Transverse colon (tissue), 4 donors: ENCODE data around the gene SLC10A4. TPM values are rescaled to one million over a fixed set of nuclear protein-coding genes. Genes with fewer than 3 reads are reported as not detected.

Source experiments
- DNase-seq: peaks from one replicate; pipeline ENCODE4 v3.0.0-alpha.2; 2019
- H3K27ac ChIP-seq, 4 donors: fragments of 200-600 bp; sonication (generic); 2 replicates each; pipeline ENCODE4 v1.5.1; 2016 to 2018; ENCODE audit warnings: inconsistent platforms in 4 of 4
- H3K27me3 ChIP-seq: fragments of 200-600 bp; sonication (generic); 2 replicates; pipeline ENCODE4 v1.5.1; 2017; ENCODE audit warnings: inconsistent platforms
- H3K36me3 ChIP-seq, 4 donors: fragments of 200-600 bp; sonication (generic); 2 replicates each; pipeline ENCODE4 v1.5.1; 2017 to 2019; ENCODE audit warnings: inconsistent platforms in 4 of 4
- H3K4me1 ChIP-seq, 4 donors: fragments of 200-600 bp; sonication (generic); 2 replicates each; pipeline ENCODE4 v1.5.1; 2017 to 2020; ENCODE audit warnings: inconsistent platforms in 4 of 4
- H3K4me3 ChIP-seq, 4 donors: fragments of 200-600 bp; sonication (generic); 1 replicate in 1 of 4; 2 replicates in 3 of 4; pipeline versions ENCODE4 v1.5.1 to v1.6.1; 2017 to 2019; ENCODE audit warnings: inconsistent platforms in 4 of 4
- H3K9me3 ChIP-seq, 2 donors: fragments of 200-600 bp; sonication (generic); 2 replicates each; pipeline ENCODE4 v1.5.1; 2017 to 2019; ENCODE audit warnings: inconsistent platforms in 2 of 2
- EP300 ChIP-seq: sonication (generic); formaldehyde crosslinking; IDR thresholded peaks from one replicate; pipeline ENCODE4 v1.6.1; 2017; ENCODE audit warnings: antibody characterized with exemption, low read depth
- POLR2A ChIP-seq: fragments of 450-650 bp; IDR thresholded peaks from one replicate; pipeline ENCODE4 v1.6.1; 2016; ENCODE audit warnings: antibody characterized with exemption, mild to moderate bottlenecking, moderate library complexity
- POLR2AphosphoS5 ChIP-seq, 3 donors: sonication (generic); formaldehyde crosslinking; IDR thresholded peaks; one replicate each; pipeline ENCODE4 v1.6.1; 2016; ENCODE audit warnings: antibody characterized with exemption in 3 of 3
- WGBS, 2 donors: methylation state at CpG; one replicate each; pipeline ENCODE4 v1.1.5; 2018; ENCODE audit warnings: low coverage in 1 of 2; 5-methylcytosine and 5-hydroxymethylcytosine counted together
- in situ Hi-C, 4 donors: fragments of 200-750 bp; cut with MboI; loops; one replicate each; pipeline versions ENCODE4 v1.15.0 to v1.15.1; 2017; ENCODE audit warnings: low sequenced_read_pairs in 3 of 4, low pct_ligation_motif_present in 1 of 4, low pct_unique_long_range_greater_than_20kb in 1 of 4
- intact Hi-C: fragments of 100-400 bp; cut with DNase I; formaldehyde crosslinking; loops from one replicate; pipeline ENCODE4 v1.15.1; 2023; ENCODE audit warnings: low total_unique reads
- total RNA-seq, 4 donors: library from RNA; depleted of rRNA; stranded (reverse); fragments of >200 nt; gene quantifications; one replicate each; pipeline ENCODE4 v1.1.0, GENCODE V29; 2016
- TF ChIP-seq, protein P1 (sequence below), 5 experiments: fragments of 200-600 bp in 3 of 5; fragments of 450-650 bp in 2 of 5; sonication (generic) in 3 of 5; IDR thresholded peaks; 1 replicate in 2 of 5; 2 replicates in 3 of 5; pipeline ENCODE4 v1.5.1; 2016 to 2017; ENCODE audit warnings: antibody characterized with exemption in 5 of 5, inconsistent platforms in 3 of 5, mild to moderate bottlenecking in 2 of 5, moderate library complexity in 1 of 5

SLC10A4 gene
- total RNA-seq, 4 donors from 2014 or later, result 1.2 to 6.0 TPM; not detected in 2

DNA sequence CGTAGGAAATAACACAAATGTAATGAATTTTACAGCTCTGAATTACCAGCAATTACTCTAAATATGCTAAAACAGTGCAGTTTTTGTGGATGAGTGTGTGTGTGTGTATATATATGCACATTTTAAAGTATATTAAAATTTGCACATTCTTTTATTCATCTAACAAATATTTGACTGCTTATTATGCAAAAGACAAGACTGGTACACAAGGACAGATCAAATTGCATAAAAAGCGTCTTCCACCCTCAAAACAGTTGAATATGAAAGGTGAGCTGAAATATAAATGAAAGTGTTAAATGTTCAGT, 20.8 kb downstream of the SLC10A4 start:
- Histone ChIP-seq H3K4me1 (no peaks in the 10 kb centered on the region), H3K27ac (no peak overlapping the region), H3K27me3 (no peaks in the 10 kb centered on the region), H3K36me3 (peaks cover 0 to 45% (median 21%) of the 10 kb centered on the region in 4 donors), H3K4me3 (no peak overlapping the region), H3K9me3 (no peaks in the 10 kb centered on the region)
- DNase-seq, result no peak
- intact Hi-C loops, result no loop called here
- WGBS, 2 donors, result 69 to 72% methylated on average over 2 of the region's 2 CpGs
- TF ChIP-seq EP300 (no peak), POLR2AphosphoS5 (IDR thresholded peaks at IDR 0.05) (no peak), POLR2A (no peak)
- TF ChIP-seq, protein P1, sequence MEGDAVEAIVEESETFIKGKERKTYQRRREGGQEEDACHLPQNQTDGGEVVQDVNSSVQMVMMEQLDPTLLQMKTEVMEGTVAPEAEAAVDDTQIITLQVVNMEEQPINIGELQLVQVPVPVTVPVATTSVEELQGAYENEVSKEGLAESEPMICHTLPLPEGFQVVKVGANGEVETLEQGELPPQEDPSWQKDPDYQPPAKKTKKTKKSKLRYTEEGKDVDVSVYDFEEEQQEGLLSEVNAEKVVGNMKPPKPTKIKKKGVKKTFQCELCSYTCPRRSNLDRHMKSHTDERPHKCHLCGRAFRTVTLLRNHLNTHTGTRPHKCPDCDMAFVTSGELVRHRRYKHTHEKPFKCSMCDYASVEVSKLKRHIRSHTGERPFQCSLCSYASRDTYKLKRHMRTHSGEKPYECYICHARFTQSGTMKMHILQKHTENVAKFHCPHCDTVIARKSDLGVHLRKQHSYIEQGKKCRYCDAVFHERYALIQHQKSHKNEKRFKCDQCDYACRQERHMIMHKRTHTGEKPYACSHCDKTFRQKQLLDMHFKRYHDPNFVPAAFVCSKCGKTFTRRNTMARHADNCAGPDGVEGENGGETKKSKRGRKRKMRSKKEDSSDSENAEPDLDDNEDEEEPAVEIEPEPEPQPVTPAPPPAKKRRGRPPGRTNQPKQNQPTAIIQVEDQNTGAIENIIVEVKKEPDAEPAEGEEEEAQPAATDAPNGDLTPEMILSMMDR (IDR thresholded peaks at IDR 0.05), result no peak
- in situ Hi-C loops, result loop anchor here in 1 of 4 donors (25.0 kb wide), 1 partner anchor 617 kb away; no protein-coding TSS in a partner anchor

DNA sequence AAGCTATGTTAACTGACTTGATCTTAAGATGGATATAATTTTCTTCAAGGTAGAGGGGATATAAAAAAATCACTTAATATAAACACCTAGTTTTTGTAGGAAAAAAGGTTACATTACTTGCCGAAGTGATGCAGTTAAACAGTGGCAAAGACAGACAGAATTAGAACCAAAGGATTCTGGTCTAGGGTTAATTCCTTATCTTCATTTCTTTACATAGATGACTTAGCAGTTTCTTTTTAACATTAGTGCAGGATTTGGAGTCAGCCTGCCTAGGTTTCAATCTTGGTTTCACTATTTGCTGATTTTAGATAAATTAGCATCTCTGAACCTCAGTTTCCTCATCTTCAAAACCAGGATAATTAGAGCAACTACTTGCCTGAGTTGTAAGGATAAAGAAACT, 21.2 kb downstream of the SLC10A4 start:
- H3K4me1 ChIP-seq, result no peaks in the 10 kb centered on the region
- H3K27ac ChIP-seq, result no peak overlapping the region
- no peaks in the 10 kb centered on the region for H3K9me3 ChIP-seq
- H3K36me3 ChIP-seq, result peaks cover 0 to 42% (median 23%) of the 10 kb centered on the region in 4 donors
- intact Hi-C loops (no loop called here), in situ Hi-C loops (loop anchor here in 1 of 4 donors (25.0 kb wide), 1 partner anchor 617 kb away; no protein-coding TSS in a partner anchor)
- DNase-seq, result no peak
- H3K4me3 ChIP-seq, result no peak overlapping the region
- 25 to 44% methylated on average over 1 of the region's 1 CpG for WGBS, 2 donors
- no peaks in the 10 kb centered on the region for H3K27me3 ChIP-seq
- no peak for TF ChIP-seq POLR2A
- TF ChIP-seq POLR2AphosphoS5 (IDR thresholded peaks at IDR 0.05), result no peak
- TF ChIP-seq, protein P1 (IDR thresholded peaks at IDR 0.05), result no peak
- TF ChIP-seq EP300, result no peak

DNA sequence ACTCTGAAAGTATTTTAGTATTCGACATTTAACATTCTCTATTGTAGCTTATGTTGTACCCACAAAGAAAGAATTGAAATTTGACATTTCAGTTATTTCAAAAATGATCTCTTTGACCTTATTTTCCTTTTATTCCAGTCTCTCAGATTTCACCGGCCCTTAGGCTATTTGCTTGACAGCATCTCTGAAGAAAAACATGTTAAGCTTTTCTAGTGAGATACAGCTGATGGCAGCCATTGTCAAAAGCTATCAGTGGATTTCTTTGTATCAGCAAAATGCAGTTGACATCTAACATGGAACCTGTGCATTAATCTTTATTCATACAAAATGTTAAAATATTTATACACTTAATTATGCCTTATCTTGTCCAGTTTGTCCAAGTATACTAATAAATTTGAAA, 23.6 kb downstream of the SLC10A4 start:
- Histone ChIP-seq H3K4me3 (no peak overlapping the region), H3K27me3 (no peaks in the 10 kb centered on the region), H3K9me3 (no peaks in the 10 kb centered on the region), H3K36me3 (peaks cover 0 to 50% (median 32%) of the 10 kb centered on the region in 4 donors), H3K27ac (no peak overlapping the region), H3K4me1 (no peaks in the 10 kb centered on the region)
- intact Hi-C loops, result no loop called here
- in situ Hi-C loops, result loop anchor here in 1 of 4 donors (25.0 kb wide), 1 partner anchor 619 kb away; no protein-coding TSS in a partner anchor
- no peak for DNase-seq
- WGBS, 2 donors, result 80 to 97% methylated on average over 2 of the region's 2 CpGs
- TF ChIP-seq POLR2AphosphoS5 (IDR thresholded peaks at IDR 0.05) (no peak), EP300 (no peak), POLR2A (no peak)
- TF ChIP-seq, protein P1 (IDR thresholded peaks at IDR 0.05), result no peak

DNA sequence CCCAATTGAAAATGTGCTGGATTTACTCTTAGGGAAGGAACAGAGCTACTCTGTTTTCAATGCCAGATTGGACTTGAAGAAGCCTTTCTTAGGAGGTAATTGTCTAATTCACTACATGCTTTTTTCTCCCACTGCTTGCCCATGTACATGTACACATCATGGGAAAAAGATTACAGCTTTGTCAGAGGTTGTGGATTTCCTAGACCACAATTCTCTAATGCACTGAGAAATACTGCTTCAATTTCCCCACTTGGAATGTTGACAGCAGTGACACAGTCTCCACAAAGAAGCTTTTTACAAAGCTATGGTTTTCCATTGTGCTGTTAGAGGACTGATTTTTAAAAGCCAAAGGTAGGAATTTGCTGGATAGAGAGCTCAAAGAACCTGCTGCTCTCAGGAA, 26.4 kb downstream of the SLC10A4 start:
- Histone ChIP-seq H3K36me3 (peaks cover 0 to 72% (median 43%) of the 10 kb centered on the region in 4 donors), H3K9me3 (no peaks in the 10 kb centered on the region), H3K4me3 (no peak overlapping the region), H3K27ac (no peak overlapping the region), H3K27me3 (no peaks in the 10 kb centered on the region), H3K4me1 (no peaks in the 10 kb centered on the region)
- TF ChIP-seq POLR2A (no peak), EP300 (no peak), POLR2AphosphoS5 (IDR thresholded peaks at IDR 0.05) (no peak)
- TF ChIP-seq, protein P1 (IDR thresholded peaks at IDR 0.05), result no peak
- in situ Hi-C loops, result loop anchor here in 1 of 4 donors (25.0 kb wide), 1 partner anchor 622 kb away; no protein-coding TSS in a partner anchor
- DNase-seq, result no peak
- intact Hi-C loops, result no loop called here
